GM18511 (cell line): ENCODE data around the gene TESK2.
"Not testable (repeated sequence)": the region's sequence is repeated elsewhere in the genome, so short reads cannot be mapped to it uniquely, and the experiment has no call there.

Experiments used
- ATAC-seq: cut with Tn5 transposase; IDR thresholded peaks from one replicate; pipeline ENCODE4 v1.9.1; 2021; ENCODE audit warnings: mild to moderate bottlenecking, moderate library complexity; ENCODE audit not compliant: unreplicated experiment

TESK2 gene

DNA sequence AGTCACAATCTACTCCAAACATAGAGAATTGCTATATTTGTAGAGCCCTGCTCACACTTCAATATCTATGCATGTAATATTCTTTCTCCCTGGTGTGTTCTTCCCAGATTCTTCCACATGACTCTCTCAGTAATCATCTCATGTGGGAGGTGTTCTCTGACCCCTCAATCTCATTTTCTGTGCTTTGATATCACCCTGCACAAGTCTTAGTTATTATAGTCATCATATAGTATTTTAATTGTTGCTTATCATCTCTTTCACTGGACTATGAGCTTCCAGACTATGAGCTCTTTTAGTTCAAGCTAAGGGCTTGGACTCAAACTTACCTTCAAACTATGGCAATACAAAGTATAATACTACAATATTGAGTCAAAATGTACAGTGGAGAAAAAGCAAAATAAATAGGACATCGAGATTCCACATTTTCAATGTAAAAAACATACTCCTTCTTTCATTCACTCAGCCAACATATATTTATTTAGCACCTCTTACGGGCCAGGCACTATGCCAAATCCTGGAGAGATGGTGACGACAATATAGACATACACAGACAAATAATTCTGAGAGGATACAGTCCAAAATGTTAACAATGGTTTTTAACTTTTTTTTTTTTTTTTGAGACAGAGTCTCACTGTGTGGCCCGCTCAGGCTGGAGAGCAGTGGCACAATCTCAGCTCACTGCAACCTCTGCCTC lies 12.7 kb downstream of the TESK2 start:
- no peak for ATAC-seq

DNA sequence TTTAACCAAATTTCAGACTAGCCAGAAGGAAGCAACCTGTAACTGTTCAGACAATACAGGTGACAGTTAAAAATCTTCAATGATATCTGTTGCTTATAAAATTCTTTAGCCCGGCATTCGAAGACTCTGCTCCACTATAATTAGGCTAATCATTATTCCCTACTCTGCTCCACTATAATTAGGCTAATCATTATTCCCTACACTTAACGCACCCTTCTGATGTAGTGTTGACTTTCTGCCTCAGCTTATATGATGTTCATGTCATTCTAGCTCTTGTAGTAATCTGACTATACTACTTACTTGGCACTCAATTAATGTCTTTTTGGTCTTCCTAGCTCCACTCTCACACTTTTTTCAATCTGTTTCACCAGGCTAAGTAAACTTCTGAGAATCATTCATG lies 13.3 kb downstream of the TESK2 start:
- ATAC-seq = no peak

DNA sequence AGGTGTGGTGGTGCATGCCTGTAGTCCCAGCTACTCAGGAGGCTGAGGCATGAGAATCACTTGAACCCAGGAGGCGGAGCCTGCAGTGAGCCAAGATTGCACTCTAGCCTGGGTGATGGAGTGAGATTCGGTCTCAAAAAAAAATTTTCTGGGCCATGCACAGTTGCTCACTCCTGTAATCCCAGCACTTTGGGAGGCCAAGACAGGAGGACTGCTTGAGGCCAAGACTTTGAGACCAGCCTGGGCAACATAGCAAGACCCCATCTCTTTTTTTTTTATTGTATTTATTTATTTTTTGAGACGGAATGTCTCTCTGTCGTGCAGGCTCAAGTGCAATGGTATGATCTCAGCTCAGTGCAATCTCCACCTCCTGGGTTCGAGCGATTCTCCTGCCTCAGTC lies 16.8 kb downstream of the TESK2 start:
- not testable (repeated sequence) for ATAC-seq

DNA sequence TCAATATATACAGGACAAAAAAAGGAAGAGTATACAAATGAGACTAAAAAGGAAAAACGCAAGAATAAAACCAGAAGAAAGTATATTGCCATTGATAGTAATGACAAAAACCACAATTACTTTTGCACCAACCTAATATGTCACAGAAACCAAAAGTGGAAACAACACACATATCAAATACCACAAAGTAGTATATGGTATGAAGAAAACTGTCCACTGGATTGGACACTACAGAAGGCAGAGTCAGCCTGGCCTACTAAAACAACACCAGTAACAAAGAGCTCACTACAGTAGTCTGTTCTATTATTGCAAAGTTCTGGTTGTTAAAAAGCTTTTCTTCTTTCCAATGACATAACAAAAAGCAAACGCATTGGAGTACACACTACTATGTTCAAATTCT lies 17.7 kb downstream of the TESK2 start:
- ATAC-seq = no peak

DNA sequence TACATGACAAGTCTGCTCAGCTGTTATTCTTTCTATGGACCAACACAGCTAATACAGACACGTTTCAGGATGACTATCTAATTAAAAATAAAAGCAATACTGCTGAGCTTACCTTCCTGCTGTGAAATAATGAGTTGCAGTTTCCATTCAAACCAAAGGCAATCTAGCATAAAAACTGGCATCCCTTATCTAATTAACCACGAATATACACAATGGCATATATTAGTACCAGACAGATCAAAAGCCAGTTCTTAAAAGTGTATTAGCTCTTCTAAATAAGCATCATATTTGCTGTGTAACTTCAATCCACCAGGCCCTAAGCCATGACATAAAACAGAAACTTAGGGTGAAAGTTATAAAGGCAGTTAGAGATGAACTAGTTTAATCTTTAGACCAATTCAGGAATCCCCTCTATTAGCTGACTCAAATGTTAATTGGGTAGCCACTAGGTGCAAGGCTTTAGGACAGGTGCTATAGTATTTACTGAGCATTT lies 20.6 kb downstream of the TESK2 start:
- peak; percentile 50 for ATAC-seq

DNA sequence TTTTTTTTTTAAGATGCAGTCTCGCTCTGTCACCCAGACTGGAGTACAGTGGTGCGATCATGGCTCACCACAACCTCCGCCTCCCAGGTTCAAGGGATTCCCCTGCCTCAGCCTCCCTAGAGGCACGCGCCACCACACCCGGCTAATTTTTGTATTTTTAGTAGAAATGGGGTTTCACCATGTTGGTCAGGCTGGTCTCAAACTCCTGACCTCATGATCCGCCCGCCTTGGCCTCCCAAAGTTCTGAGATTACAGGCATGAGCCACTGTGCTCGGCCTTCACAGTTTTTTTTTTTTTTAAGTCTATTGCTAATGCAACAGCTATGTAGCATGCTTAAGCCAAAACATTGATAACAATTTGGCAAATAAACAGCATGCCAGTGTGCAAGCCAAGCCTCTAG lies 23.6 kb downstream of the TESK2 start:
- ATAC-seq = peak; percentile 72

DNA sequence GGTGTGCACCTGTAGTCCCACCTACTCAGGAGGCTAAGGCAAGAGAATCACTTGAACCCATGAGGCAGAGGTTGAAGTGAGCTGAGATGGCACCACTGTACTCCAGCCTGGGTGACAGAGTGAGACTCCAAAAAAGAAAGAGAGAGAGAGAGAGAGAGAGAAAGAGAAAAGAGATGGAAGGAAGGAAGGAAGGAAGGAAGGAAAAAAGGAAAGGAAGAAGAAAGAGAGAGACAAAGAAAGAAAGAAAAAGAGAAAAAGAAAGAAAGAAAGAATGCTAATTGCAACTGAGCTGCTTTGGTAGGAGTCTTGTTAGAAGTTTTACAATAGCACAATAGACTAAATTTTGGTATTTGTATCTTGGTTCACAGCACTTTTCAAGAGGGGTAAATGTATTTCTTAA lies 25.7 kb downstream of the TESK2 start:
- ATAC-seq = no peak

DNA sequence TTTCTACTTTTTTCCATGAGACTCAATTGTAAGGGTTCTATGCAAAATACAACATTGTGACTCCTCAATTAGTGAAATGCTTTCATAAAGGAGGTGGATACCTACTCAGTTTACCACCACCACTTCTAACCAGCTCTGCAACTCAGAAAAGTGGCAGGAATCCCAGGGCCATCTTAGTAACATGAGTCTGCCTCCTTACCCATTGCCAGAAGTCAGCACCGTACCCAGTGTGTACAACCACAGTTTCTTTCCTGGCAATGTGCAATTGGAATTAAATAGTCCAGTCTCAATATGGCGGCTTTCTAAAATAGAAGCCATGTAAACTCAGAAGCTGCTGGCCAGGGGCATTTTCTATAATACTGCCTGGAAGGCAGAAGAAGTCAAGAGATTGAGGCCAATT lies 32.1 kb downstream of the TESK2 start:
- ATAC-seq = no peak

DNA sequence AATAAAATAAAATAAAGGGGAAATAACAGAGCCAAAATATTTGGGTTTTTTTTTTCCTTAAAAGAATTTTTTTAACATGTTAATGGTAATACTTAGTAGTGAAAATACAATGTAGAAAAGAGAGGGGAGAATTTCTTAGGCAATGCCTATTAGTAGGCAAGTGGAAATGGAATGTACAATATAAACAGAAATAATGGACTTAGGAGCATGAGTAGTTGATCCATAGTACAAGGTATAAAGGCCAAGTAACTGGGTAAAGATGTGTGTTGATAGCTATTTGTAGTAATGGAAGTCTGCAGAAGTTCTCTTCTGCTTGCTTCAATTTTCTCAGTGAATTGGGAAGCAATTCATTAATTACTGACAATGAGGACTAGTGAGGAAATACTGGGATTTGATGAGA lies 34.4 kb downstream of the TESK2 start:
- no peak for ATAC-seq

DNA sequence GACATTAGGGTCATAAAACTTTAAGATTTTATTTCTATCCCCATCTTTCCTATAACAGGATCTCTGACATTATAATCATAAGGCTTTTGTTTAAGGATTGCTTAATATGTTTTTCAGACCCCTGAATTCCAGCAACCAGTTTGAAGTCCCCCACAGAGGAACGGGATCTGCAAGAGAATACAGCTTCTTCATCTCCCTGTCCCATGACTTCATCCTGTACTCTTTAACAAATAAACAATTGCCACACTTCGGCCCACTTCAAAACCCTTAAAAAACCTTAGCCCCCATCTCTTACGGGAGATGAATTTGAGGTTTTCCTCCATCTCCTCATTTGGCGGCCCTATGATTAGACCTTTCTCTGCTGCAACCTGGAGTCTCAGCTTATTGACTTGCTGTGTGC lies 35.8 kb downstream of the TESK2 start:
- ATAC-seq = no peak

DNA sequence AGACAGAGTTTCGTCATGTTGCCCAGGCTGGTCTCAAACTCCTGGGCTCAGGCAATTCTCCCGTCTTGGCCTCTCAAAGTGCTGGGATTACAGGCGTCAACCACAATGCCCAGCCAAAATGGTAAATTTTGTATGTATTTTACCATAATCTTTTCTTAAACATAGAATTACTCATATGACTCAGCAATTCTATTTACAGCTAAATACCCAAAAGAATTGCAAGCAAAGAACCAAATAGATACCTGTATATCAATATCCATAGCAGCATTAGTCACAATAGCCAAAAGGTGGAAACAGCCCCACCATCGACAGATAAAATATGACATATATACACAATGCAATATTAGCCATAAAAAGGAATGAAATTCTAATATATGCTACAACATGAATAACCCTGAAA lies 36.5 kb downstream of the TESK2 start:
- no peak for ATAC-seq

DNA sequence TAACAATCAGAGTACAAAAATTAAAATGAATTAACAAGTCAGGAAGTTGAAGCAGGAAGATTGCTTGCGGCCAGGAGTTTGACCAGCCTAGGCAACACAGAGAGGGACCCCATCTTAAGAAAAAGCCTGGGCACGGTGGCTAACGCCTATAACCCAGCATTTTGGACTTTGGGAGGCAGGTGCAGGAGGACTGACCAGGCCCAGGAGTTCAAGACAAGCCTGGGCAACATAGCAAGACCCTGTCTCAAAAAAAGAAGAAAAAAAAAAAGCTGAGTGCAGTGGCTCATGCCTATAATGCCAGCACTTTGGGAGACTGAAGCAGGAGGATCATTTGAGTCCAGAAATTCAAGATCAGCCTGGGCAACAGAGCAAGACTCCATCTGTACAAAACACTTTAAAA lies 38.5 kb downstream of the TESK2 start:
- no peak for ATAC-seq

DNA sequence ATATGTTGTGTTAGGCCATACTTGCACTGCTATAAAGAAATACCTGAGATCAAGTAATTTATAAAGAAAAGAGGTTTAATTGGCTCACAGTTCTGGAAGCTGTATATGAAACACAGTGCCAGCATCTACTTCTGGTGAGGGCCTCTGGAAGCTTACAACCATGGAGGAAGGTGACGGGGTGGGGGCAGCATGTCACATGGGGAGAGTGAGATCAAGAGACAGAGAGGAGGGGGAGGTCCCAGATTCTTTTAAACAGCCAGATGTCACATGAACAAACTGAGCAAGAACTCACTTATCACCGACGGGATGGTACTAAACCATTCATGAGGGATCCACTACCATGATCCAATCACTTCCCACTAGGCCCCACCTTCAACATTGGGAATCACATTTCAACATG lies 42.6 kb downstream of the TESK2 start:
- ATAC-seq = no peak

DNA sequence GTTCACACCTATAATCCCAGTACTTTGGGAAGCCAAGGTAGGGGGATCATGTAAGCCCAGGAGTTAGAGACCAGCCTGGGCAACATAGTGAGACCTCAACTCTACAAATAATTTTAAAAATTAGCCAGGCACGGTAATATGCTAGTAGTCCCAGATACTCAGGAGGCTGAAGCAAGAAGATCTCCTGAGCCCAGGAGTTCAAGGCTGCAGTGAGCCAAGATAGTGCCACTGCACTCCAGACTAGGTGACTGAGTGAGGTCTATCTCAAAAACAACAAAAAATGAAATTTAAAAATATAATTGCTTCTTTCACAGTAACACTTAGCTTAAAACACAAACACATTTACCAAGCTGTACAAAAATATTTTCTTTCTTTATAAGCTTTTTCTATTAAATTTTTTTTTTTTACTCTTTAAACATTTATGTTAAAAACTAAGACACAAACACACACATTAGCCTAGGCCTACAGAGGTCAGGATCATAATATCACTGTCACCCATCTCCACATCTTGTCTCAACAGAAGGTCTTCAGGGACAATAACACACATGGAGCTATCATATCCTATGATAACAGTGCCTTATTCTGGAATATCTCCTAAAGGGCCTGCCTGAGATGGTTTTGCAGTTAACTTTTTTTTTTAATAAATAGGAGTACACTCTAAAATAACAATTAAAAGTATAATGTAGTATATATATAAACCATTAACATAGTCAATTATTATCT lies 43.9 kb downstream of the TESK2 start:
- ATAC-seq = no peak

DNA sequence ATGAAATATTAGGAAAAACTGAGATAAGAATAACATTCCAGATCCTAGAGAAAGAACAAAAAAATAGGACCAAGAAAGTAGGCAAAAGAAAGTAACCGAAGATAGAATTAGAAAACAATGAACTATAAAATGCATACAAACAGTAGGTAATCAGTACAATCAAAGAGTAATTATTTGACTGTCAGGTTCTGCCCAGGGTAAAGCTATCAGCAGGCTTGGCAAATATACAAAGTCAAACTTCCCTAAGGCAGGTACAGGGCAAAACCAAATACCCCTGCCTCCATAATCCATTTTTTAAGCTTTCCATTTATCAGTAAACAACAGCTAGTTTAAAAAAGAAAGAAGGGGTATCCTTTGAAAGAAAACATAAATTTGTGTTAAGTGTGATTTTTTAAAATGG lies 44.4 kb downstream of the TESK2 start:
- no peak for ATAC-seq

DNA sequence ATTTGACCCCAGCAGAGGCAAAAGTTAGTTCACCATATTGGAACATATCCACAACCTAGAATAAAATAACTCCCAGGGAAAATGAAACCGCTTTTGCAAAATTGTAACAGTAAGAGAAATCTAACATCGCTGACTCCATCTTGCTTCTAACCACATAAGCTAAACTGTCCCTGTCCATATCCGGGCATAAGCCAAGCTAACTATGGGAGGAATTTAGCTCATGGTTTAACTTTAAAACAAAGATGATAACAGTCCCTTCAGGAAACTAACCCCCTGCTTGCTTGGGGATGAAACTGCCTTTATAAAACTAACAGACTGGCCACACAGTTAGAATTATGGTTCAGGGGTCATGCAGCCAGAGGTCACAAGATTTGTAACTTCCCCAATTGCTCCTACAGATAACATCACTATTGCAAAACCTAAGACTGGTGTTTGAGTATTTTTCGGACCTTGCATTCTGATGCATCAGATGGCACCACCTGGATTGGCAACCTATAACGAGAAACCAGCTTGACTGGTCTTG lies 46.3 kb downstream of the TESK2 start:
- ATAC-seq = no peak

DNA sequence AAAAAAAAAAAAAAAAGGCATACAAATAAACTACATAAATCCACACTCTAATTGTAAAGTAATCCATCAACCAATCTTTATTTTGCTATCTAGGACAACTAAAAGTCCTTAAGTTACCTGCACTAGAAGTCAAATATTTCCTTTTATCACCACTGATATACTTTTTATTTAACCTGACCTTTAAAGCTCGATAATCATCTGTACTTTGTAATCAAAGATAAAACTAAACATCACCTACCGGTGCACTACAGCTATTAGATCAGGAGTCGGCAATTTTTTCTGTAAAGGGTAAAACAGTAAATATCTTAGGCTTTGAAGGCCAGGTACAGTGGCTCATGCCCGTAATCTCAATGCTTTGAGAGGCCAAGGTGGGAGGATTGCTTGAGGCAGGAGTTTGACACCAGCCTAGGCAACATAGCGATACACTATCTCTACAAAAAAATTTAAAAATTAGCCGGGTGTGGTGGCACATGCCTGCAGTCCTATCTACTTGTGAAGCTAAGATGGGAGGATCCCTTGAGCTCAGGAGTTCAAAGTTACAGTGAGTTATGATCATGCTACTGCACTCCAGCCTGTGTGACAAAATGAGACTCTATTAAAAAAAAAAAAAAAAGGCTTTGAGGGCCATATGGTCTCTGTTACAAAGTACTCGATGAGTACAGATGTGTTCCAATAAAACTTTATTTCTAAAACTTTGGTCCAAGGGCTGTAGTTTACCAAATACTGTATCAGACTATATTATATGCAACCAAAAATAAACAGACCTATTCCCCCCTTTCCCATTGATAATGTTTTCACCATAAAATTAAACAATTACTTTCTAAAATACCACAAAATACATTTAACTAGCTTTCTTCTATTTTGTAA lies 47.1 kb downstream of the TESK2 start:
- ATAC-seq = no peak

DNA sequence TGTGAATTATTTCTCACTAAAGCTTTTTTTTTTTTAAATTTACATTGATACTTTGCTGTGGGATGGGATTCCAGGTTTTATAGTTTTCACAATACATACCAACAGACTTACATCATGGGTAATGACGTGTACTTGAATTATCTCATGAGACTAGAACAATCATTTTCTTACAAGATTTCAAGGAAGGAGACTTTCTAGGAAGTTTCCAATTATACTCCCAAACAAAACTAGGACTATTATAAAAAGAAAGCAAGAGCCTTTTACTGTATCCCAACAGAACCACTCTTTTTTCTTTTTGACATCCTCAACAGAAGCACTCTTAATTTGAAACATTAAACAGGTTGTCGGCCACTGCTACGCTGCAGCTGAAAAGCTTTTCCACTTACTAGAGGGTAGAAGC lies 48.7 kb downstream of the TESK2 start:
- no peak for ATAC-seq

DNA sequence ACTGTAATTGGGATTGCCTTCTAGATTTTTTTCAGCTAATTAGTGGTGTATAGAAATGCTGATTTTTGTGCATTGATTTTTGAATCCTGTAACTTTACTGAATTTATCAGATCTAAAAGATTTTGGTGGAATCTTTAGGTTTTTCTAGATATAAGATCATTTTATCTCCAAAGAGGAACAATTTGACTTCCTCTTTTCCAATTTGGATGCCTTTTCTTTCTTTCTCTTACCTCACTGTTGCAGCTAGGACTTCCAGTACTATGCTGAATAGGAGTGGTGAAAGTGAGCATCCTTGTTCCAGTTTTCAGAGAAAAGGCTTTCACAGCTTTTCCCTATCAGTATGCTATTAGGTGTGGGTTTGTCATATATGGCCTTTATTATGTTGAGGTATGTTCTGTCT lies 53.6 kb downstream of the TESK2 start:
- no peak for ATAC-seq

DNA sequence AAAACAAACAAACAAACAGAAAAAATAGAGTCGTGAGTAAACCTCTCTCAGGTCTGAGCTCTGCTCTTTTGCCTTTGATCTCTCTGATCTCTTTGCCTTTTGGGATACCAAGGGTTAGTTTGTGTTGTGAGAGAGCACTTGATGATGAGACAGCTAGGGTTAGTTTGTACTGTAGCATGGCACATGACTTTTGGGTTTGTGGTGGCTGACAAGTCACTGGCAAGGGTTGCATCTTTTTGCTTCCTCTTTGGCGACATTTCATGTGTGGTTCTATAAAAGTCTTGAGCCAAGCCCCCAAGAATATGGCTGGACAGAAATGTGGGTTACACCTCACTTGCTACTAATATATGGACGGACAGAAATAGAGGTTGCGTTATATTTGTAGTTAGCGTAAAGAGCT lies 60.5 kb downstream of the TESK2 start:
- ATAC-seq = no peak

DNA sequence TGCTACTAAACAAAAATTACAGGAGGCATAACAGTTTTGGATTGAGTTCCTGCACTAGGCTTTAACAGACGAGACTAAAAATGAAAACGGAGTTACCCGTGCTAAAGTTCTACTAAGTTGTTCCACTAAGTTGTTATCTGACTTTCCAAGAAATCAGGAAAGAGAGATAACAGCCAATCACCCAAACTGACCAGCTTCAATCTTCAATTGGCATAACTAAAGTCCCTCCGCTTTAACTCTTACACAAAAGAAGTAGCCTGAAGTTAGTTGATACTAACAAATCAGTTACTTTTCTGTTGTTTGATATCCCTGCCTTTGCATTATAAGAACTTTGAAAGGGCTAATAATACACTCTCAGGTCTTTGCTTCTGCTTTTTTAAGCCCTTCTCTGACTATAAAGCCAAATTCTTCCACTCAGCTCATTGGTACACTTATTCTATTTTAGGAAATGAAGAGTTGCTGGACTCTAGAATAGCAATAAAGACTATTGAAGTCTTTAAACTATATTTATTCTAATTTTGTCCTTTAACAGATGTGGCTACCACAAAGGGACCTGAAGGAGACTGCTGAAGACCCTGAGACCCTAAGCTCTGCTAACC lies 61.3 kb downstream of the TESK2 start:
- ATAC-seq = no peak
